ENCODE measurements around the gene DUS4L.
"Not testable (repeated sequence)": the region's sequence is repeated elsewhere in the genome, so short reads cannot be mapped to it uniquely, and the experiment has no call there.

The DUS4L gene, protein sequence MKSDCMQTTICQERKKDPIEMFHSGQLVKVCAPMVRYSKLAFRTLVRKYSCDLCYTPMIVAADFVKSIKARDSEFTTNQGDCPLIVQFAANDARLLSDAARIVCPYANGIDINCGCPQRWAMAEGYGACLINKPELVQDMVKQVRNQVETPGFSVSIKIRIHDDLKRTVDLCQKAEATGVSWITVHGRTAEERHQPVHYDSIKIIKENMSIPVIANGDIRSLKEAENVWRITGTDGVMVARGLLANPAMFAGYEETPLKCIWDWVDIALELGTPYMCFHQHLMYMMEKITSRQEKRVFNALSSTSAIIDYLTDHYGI

DNA sequence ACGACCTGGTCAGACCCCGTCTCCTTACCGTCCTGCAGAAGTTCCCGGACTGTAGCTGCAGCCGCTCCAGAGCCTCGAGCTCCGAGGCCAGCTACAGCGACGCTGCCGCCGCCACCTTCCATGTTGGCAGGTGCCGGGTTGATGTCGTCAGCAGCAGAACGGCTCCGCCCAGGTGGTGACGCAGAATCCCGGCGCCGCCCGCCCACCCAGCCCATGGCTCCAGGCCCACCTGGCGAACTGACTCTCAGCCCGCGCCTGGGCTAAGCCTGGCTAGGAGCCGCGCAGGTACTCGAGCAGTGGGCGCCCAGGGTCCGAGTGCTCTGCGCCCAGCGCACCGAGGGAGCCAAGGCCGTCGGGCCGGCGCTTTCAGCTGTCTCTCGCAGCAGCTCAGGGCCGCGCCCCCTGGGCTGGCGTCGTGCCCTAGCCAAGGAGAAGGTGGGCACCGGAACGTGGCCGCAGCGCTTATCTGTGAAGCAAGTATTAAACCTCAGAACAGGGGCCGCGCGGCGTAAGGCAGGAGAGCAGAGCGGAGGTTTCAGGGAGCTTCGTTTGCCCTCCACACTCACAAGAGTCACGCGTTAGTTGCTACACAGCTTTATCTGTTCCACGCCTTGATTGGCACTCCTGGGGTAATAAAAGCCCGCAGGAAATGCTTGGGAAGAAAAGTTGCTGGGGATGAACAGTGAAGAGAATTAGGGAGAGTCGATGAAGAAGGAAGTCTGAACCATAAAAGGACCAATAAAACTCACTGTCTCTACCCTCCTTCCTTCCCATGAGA is at the start of gene DUS4L, which contains the start of gene COG5:
Gene DUS4L, plus strand, starts transcription at position 197 of the 778 bp plus-strand sequence. CDS start 3,100 bp downstream, outside the sequence.
Gene COG5, minus strand, starts transcription at position 146 of the 778 bp plus-strand sequence. Its CDS starts 24 bp downstream, at position 122.
- peak; percentile 88 for DNase-seq
- ATAC-seq, result peak; percentile 92

DNA sequence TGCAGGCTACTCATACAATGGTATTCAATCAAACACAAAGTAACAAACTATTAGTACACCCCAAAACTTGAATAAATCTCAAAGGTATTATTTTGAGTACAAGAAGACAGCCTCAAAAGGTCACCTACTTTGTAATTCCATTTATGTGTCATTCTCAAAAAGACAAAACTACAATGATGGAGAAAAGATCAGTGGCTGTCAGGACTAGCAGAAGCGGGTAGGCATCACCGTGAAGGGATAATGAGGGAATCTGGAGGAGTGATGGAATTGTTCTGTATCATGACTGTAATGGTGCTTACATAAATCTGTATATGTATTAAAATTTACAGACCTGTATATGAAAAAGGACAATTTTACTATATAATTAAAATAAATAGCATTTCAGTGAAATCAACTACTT is 37.1 kb upstream of the DUS4L start:
- ATAC-seq, result no peak
- DNase-seq, result no peak

DNA sequence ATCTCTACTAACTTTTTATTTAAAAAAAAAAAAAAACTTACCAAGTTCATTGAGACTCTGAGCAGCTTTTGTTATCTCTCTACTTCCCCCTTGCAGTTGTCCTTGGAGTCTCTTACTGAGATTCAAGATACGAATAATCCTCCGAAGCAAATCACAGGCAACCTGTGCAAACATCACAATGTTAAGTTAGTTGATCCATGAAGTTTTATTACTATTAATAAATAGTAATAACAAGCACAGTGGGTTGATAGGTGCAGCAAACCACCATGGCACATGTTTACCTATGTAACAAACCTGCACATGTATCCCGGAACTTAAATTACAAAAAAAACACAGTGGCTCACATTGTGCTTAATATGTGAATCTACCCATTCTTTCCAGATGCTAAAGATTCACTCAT is 36.6 kb upstream of the DUS4L start:
- DNase-seq, result no peak
- ATAC-seq, result no peak

DNA sequence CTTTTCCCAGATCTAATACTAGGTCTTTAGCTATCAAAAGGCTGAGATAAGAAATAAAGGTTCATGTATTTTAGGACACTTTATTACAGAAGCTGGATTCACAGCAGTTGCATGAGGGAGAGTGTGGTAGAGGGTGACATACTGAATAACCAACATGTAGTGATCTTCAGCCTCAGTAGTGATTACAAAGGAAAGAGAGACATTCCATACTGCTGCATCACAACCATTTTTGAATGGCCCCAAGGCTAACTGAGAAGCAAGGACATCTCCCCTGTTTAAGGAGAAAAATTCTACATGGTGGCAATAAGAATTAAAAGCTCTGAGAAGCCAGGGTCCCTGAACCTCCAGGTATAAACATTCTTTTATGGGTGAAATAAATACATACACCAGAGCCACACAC is 35.3 kb upstream of the DUS4L start:
- DNase-seq, result no peak
- ATAC-seq, result no peak

DNA sequence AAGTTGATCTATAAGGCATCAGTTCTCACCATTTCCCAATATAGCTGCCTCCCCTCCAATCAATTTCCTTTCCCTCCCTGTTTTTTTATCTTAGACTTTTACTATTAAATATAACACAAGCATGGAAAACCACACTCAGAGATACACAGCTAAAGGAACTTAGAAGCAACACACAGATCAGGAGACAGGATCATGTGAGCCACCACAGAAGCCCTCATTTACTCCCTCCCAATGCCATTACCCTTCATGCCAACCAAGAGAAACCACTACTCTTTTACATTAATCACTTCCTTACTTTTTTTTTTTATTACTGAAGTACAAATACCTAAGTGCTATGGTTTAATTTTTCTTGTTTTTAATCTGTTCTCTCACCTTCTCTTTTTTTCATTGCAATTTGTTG is 33.0 kb upstream of the DUS4L start:
- DNase-seq, result no peak
- no peak for ATAC-seq

DNA sequence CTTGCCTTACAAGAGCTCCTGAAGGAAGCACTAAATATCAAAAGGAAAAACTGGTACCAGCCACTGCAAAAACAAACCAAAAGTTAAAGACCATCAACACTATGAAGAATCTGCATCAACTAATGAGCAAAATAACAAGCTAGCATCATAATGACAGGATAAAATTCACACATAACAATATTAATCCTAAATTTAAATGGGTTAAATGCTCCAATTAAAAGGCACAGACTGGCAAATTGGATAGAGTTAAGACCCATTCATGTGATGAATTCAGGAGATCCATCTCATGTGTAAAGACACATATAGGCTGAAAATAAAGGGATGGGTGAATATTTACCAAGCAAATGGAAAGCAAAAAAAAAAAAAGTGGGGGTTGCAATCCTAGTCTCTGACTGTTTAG is 29.6 kb upstream of the DUS4L start:
- no peak for DNase-seq
- no peak for ATAC-seq

DNA sequence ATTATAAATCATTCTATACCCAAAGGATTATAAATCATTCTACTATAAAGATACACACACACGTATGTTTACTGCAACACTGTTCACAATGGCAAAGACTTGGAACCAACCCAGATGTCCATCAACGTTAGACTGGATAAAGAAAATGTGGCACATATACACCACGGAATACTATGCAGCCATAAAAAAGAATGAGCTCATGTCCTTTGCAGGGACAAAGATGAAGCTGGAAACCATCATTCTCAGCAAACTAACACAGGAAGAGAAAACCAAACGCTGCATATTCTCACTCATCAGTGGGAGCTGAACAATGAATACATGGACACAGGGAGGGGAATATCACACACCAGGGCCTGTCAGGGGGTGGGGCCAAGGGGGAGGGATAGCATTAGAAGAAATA is 26.5 kb upstream of the DUS4L start:
- ATAC-seq, DNase-seq: not testable (repeated sequence)

DNA sequence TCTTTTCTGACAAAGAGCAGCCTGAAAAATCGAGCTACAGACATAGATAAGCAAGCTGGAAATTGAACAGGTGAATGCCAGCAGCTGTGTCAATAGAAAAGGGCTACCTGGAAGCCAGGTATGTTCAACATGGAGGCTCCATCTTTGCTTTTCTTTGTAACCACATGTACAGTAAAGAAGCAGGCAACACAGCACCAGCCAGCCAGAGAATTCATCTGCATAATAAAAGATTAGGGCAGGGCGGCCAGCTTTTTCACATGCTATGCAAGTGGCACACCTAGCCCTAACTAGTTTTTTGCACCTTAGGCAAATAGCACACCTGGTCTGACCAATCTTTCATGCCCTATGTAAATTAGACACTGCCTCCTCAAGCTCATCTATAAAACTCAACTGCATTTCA is 25.8 kb upstream of the DUS4L start:
- ATAC-seq, result no peak

DNA sequence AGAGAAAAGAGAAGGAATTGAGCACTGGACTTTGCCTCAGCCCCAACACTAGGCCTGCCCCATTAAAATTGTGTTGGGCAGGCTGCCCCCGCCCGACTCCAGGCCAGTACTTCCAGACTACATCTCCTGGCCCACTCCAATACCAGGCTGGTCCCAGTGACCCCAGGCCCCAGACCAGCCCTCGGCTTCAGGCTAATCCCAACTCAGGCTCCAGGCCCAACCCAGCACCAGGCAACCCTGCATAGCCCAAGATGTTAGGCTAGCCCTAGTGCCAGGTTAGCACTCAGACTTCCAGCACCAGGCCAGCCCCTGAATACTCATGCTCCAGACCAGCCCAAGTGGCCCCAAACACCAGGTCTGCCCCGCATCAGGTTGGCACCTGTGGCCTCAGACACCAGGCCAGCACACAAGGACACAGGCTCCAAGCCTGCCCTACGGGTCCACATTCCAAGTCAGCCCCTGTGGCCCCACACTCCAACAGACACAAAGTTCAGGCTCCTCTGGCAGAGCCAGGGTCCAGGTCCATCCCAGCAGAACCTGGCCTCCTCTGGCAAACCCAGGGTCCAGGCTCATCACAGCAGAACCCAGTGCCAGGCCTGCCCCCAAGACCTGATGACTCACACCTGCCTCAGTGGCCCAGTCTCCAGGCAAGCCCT is 20.3 kb upstream of the DUS4L start:
- DNase-seq, result no peak
- no peak for ATAC-seq

More for the DNA sequence above, 25.8 kb upstream of the DUS4L start:
- DNase-seq, result no peak

DNA sequence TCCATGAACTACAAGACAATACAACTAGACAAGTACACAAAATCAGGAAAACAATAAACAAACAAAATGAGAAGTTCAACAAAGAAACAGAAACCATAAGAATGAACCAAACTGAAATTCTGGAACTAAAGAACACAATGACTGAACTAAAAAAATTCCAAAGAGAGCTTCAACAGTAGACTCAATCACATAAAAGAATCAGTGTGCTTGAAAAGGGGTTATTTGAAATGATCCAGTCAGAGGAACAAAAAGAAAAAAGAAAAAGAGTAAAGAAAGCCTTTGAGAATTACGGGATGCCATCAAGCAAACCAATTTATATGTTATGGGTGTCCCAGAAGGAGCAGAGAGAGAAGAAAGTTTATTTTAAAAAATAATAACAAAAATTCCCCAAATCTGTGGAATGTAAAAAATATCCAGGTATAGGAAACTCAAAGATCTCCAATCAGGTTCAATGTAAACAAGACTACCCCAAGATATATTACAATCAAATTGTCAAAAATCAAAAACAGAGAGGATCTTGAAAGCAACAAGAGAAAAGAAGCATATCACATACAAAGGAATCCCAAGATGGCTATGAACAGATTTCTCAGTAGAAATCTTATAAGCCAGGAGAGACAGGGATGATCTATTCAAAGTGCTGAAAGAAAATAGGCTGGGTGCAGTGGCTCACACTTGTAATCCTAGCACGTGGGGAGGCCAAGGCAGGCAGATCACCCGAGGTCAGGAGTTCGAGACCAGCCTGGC is 18.8 kb upstream of the DUS4L start:
- no peak for ATAC-seq

DNA sequence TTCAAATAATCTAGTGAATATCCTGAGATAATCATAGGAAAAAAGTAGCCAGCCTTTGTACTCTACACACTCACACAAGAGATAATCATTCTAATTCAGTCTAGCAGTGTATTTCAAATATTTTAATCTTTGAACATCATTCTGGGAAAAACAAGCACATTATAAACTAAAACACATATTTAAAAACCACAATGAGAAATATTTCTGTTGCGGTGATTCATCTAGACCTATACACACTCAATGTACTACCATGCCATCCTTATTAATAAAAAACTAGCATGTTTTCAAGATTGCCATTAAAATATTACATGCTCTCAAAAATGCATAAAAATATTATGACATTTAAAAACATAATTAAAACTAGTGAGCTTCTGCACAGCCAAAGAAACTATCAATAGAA is 11.8 kb upstream of the DUS4L start:
- DNase-seq (no peak), ATAC-seq (no peak)

More for the DNA sequence above, 18.8 kb upstream of the DUS4L start:
- DNase-seq, result no peak

DNA sequence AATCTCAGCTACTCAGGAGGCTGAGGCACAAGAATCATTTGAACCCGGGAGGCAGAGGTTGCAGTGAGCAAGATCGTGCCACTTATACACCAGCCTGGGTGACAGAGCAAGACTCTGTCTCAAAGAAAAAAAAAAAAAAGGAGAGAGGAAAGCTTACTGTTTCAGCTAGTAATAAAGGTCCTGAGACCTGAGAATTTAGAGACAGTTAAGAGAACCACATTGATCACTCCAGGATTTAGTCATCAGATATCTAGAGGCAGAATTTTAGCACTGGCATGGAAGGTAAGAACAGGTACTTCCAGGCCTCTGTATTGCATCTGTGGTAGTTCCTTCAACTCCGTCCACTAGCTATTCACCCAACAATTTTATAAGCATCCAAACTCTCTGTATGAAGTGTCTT is 7.9 kb upstream of the DUS4L start:
- no peak for ATAC-seq
- DNase-seq, result no peak

DNA sequence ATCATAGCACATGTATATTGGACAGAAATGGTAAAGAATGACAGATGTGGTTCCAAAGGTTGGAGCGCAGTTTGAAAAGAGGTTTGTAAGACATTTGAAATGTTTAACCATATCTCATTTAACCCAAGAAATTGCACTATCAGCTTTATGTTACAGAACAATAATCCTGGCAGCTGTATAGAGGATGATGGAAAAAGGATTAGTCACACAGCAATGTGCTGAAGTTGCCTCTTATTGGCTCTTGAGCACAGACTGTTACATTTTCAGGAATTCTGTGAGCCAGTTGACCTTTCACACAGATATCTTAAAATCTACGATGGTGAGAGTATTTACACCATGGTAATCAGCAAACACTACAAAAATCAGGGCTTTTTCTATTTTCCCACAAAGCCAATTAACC is 3.9 kb upstream of the DUS4L start:
- ATAC-seq (no peak), DNase-seq (no peak)

DNA sequence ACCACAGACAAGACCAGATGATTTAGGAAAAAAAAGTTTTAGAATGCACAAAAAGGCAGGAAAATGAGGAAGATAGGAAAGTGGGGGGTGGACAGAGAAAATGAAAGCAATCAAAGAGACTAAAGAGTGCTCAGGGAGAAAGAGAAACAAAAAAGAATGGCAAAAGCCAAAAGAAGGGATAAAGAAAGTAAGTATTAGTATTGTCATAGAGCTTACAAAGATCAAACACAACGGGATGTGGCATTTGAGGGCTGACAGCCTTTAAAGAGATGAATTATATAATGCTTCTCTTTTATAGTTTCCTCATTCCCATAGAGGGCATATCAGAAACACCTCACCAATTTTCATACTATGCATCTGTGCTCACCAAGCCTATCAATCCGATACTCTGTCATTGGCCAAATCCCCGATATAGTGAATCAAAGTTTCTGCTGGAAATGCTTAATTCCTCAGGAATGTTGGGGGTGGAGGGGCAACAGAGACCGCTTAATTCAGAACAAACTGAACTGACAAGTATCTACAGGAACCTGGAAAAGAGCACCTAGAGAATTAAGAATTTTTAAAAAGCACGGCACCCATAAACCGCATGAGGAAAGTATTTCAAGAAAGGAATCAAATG is 2.8 kb upstream of the DUS4L start:
- ATAC-seq, result no peak
- DNase-seq, result no peak

DNA sequence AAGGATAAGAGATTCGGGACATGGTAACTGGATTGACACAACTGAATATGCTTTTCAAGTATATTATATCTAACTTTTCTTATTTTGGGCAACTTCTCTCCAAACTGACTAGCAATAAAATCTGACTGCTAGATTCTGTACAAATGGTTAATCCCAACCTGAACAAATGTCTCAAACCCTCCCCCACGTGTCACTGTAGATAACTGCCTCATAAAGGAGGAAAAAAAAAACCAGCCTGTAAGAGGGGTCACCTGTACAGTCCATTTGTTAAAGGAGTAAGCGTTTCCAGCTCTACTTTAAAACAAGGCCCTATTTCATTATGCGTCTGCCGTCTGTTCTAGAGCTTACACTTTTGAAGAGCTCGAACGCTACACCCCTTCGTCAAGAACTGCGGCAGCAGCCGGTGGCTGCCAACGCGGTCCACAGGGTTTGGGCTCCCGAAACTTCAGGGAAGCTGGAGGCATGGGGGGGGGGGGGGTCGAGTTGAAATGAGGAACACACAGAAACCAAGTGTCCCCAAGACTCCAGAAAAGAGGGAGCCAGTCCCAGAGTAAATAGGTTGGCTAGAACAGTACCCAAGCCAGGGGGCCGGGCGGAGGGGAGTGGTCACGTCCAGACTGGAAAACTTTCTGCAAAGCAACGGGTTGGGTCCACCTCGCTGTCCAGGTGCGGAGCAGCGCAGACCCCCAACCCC is 543 bp upstream of the DUS4L start:
- peak; percentile 67 for ATAC-seq

DNA sequence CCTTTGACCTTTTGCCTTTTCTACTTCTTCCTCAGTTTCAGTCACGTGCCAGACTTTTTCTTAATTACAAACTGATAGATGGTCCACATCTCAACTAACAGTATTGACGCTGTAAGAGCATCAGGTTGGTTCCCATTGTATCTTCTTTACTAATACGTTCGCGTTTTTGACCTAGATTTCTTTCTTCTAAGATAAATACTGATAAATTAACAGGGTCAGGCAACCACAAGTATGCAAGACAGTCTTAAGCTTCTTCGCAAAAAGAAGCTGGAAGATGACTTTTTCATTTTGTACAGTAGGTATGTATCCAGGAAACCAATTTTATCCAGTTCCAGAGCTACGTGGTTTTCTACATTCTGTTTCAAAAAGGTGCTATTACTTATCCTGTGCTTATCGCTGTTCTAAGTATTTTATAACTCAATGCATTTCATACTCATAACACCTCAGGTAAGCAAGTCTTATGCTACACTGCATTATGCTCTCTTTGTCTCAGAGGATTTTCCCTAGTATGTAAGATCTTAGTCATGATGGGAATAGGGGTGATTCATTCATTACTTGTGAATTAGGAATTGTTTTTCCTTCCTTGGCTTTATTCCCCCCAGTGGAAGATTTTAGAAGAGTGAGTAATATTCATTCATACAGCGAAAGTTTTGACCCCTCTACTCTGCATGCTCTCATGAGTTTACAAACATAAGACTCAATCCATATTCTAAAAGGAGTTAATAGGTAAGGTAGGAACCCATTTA is 955 bp downstream of the DUS4L start:
- no peak for DNase-seq

More for the DNA sequence above, 543 bp upstream of the DUS4L start:
- DNase-seq, result no peak

DNA sequence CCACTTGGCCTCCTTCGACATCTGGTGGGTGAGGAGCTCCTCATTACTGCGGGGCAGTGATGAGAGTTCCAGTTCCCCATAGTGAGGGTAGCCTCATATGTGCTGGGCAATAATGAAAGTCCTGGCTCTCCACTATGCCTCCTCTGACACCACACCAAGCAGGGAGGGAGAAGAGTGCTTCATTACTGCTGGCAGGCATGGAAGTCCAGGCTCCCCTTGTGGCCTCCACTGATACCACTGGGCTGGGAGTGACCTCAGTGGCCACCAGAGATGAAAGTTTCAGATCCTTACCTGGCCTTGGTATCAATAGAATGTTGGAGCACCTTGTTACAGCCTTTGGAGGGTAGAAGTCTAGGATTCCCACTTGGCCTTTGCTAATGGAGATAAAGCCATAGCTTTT is 6.5 kb downstream of the DUS4L start:
- DNase-seq, result no peak

More for the DNA sequence above, 955 bp downstream of the DUS4L start:
- no peak for ATAC-seq

DNA sequence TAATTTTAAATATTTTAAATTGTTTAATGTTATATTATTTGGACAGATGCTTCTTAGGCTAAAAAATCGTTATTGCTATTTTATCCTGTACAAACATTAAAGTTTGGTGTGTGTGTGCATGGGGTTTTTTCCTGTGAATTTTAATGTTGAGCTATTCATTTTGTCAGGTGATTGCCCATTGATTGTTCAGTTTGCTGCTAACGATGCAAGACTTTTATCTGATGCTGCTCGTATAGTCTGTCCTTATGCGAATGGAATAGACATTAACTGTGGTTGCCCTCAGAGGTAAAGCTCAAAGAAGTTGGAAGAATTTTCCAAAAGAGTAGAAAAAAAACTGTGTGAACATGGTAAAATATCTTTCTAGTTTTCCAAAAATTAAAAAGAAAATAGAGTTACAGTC is 9.8 kb downstream of the DUS4L start:
- no peak for ATAC-seq
- DNase-seq, result no peak

More for the DNA sequence above, 6.5 kb downstream of the DUS4L start:
- ATAC-seq, result no peak

DNA sequence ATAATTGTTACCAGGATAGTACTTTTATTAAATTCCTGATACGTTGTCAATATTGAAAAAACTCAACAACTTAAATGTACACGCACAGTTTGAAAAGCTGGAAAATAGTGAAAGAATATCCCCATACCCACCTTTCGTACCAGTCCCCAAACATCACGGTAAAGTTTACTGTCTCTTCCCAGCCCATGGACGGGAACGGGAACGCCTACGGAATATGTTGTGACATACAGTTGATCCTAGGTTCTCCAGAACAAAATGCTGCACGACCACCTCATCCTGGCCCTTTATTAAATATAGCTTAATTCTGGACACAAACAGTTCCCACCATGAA is 15.7 kb downstream of the DUS4L start:
- no peak for DNase-seq
- ATAC-seq, result no peak
